A549 (cell line): Measurements from ENCODE around the gene ABCC1. TPM values are rescaled to one million over a fixed set of nuclear protein-coding genes. Genes with fewer than 3 reads are reported as not detected.

Experiments used
- ATAC-seq, 2 experiments: fragments of 200-7000 bp in 1 of 2; fragments of >200 bp in 1 of 2; cut with Nextera tagmentation in 1 of 2; cut with Tn5 transposase in 1 of 2; 3 replicates each; pipeline versions ENCODE4 v1.8.0 to v1.9.1; 2018 to 2020; ENCODE audit warnings: mild to moderate bottlenecking in 1 of 2, moderate library complexity in 1 of 2
- CTCF ChIA-PET: fragments of 300-600 bp; sonication (Branson Sonifier 250); formaldehyde crosslinking; extraction: SDS; loops from one replicate; lab custom pipeline; 2021; ENCODE audit warnings: antibody characterized with exemption, inconsistent platforms; lab: Yijun Ruan, JAX
- POLR2A ChIA-PET: fragments of 350-600 bp; formaldehyde crosslinking; extraction: SDS; loops from one replicate; lab custom pipeline; 2021; ENCODE audit warnings: antibody characterized with exemption, inconsistent platforms; lab: Yijun Ruan, JAX
- DNase-seq, 2 experiments: peaks; one replicate each; pipeline versions ENCODE4 v3.0.0 to v3.0.0-alpha.2; 2011 to 2016; ENCODE audit warnings: low read depth in 1 of 2, low spot score in 1 of 2
- FAIRE-seq: peaks from 2 replicates; lab custom pipeline; 2011; peaks lifted over from hg19 to GRCh38; lab: Jason Lieb, UNC
- H3K27ac ChIP-seq, 2 experiments: fragments of >200 bp; sonication (Bioruptor Twin); formaldehyde crosslinking; 3 replicates each; pipeline ENCODE4 v1.5.1; 2016 to 2017
- H3K4me1 ChIP-seq: fragments of >200 bp; sonication (Bioruptor Twin); formaldehyde crosslinking; 3 replicates; pipeline ENCODE4 v1.6.1; 2016
- H3K4me2 ChIP-seq: fragments of >200 bp; sonication (Bioruptor Twin); formaldehyde crosslinking; 3 replicates; pipeline ENCODE4 v1.6.1; 2016
- H3K4me3 ChIP-seq: fragments of >200 bp; sonication (Bioruptor Twin); formaldehyde crosslinking; 3 replicates; pipeline ENCODE4 v1.5.1; 2016
- H3K9me3 ChIP-seq: fragments of >200 bp; sonication (Bioruptor Twin); formaldehyde crosslinking; 3 replicates; pipeline ENCODE4 v1.6.1; 2016
- ATOH8 ChIP-seq: fragments of 250-450 bp; sonication (Bioruptor Pico); IDR thresholded peaks from 2 replicates; pipeline ENCODE4 v1.5.0; 2020; ENCODE audit warnings: low read depth, mild to moderate bottlenecking, moderate library complexity
- CEBPB ChIP-seq, 2 experiments: fragments of >200 bp in 1 of 2; sonication (Bioruptor Twin) in 1 of 2; formaldehyde crosslinking in 1 of 2; IDR thresholded peaks; 2 replicates each; pipeline ENCODE4 v1.6.1; 2012 to 2016
- CHD2 ChIP-seq: fragments of 150-350 bp; IDR thresholded peaks from 2 replicates; pipeline ENCODE4 v1.6.1; 2014; ENCODE audit warnings: low read length; ENCODE audit not compliant: partially characterized antibody
- CHD4 ChIP-seq: fragments of 200-600 bp; sonication (generic); IDR thresholded peaks from 2 replicates; pipeline ENCODE4 v1.6.1; 2016; ENCODE audit warnings: antibody characterized with exemption, mild to moderate bottlenecking, borderline replicate concordance
- ELK1 ChIP-seq: fragments of 150-350 bp; IDR thresholded peaks from 2 replicates; pipeline ENCODE4 v1.6.1; 2014; ENCODE audit warnings: low read depth, mild to moderate bottlenecking, low read length
- EP300 ChIP-seq, 2 experiments: fragments of >200 bp; sonication (Bioruptor Twin); formaldehyde crosslinking; IDR thresholded peaks; 2 replicates in 1 of 2; 3 replicates in 1 of 2; pipeline ENCODE4 v1.6.1; 2016 to 2017
- GATA3 ChIP-seq: IDR thresholded peaks from 2 replicates; pipeline ENCODE4 v1.6.1; 2012; ENCODE audit warnings: borderline replicate concordance
- HDAC2 ChIP-seq: fragments of 200-600 bp; sonication (generic); IDR thresholded peaks from 2 replicates; pipeline ENCODE4 v1.6.1; 2016
- HMGXB4 ChIP-seq: fragments of 250-450 bp; sonication (Bioruptor Pico); IDR thresholded peaks from 2 replicates; pipeline ENCODE4 v1.5.0; 2021; ENCODE audit warnings: mild to moderate bottlenecking, moderate library complexity, borderline replicate concordance
- HOXA7 ChIP-seq: fragments of 250-450 bp; sonication (Bioruptor Pico); IDR thresholded peaks from 2 replicates; pipeline ENCODE4 v1.5.0; 2020; ENCODE audit warnings: mild to moderate bottlenecking, moderate library complexity
- JUN ChIP-seq, 2 experiments: fragments of >200 bp; sonication (Bioruptor Twin); formaldehyde crosslinking; IDR thresholded peaks; 2 replicates in 1 of 2; 3 replicates in 1 of 2; pipeline ENCODE4 v1.6.1; 2016 to 2017
- KDM5A ChIP-seq: fragments of 200-600 bp; sonication (generic); IDR thresholded peaks from 2 replicates; pipeline ENCODE4 v1.6.1; 2016; ENCODE audit warnings: antibody characterized with exemption, mild to moderate bottlenecking
- NR3C1 ChIP-seq: fragments of >200 bp; sonication (Bioruptor Twin); formaldehyde crosslinking; IDR thresholded peaks from 3 replicates; pipeline ENCODE4 v1.6.1; 2017
- PHF8 ChIP-seq: fragments of 200-600 bp; sonication (generic); IDR thresholded peaks from 2 replicates; pipeline ENCODE4 v1.6.1; 2016; ENCODE audit warnings: low read depth, mild to moderate bottlenecking, antibody characterized with exemption, moderate library complexity, borderline replicate concordance
- POLR2AphosphoS2 ChIP-seq: conservative IDR thresholded peaks from 2 replicates; pipeline ENCODE4 v1.6.1; 2012; ENCODE audit warnings: low read length, improper control_type of control experiment, inconsistent platforms
- RAD21 ChIP-seq, 2 experiments: fragments of >200 bp in 1 of 2; sonication (Bioruptor Twin) in 1 of 2; formaldehyde crosslinking in 1 of 2; IDR thresholded peaks in 1 of 2; conservative IDR thresholded peaks in 1 of 2; 2 replicates in 1 of 2; 3 replicates in 1 of 2; pipeline ENCODE4 v1.6.1; 2012 to 2018; ENCODE audit warnings: inconsistent platforms in 1 of 2
- RARB ChIP-seq: fragments of 250-450 bp; sonication (Bioruptor Pico); IDR thresholded peaks from 2 replicates; pipeline ENCODE4 v1.8.0; 2021; ENCODE audit warnings: mild to moderate bottlenecking, moderate library complexity
- RCOR1 ChIP-seq: fragments of 150-350 bp; IDR thresholded peaks from 2 replicates; pipeline ENCODE4 v1.6.1; 2014; ENCODE audit warnings: antibody characterized with exemption, low read length, low read depth
- RFX5 ChIP-seq: fragments of 450-650 bp; IDR thresholded peaks from 2 replicates; pipeline ENCODE4 v1.7.1; 2014; ENCODE audit warnings: antibody characterized with exemption, mild to moderate bottlenecking, moderate library complexity
- RNF2 ChIP-seq: fragments of 200-600 bp; sonication (generic); IDR thresholded peaks from 2 replicates; pipeline ENCODE4 v1.6.1; 2016; ENCODE audit warnings: low read depth, mild to moderate bottlenecking, antibody characterized with exemption, moderate library complexity, borderline replicate concordance
- SMC3 ChIP-seq: fragments of >200 bp; sonication (Bioruptor Twin); formaldehyde crosslinking; IDR thresholded peaks from 3 replicates; pipeline ENCODE4 v1.6.1; 2018; ENCODE audit warnings: inconsistent platforms
- WGBS: methylation state at CpG from one replicate; pipeline ENCODE4 v1.1.6; 2017; ENCODE audit errors: missing lambda C conversion rate; 5-methylcytosine and 5-hydroxymethylcytosine counted together
- polyA plus RNA-seq, 4 experiments: library from polyadenylated mRNA; depleted of rRNA in 3 of 4; stranded (reverse); fragments of >200 nt; fragmentation: RNase III in 1 of 4; extraction: RNeasy Plus Mini Kit Qiagen cat#74134 plus additional on column Dnase treatment in 1 of 4; gene quantifications; 2 replicates in 3 of 4; 3 replicates in 1 of 4; pipeline ENCODE4 v1.2.3, GENCODE V29; 2011 to 2017

ABCC1 gene
- polyA plus RNA-seq, 2 of the 4 experiments (the other 2 are of a cell fraction): 56.5 to 93.8 TPM

GRCh38 chr16:16120382-16121184, 171.2 kb downstream of the ABCC1 start:
- TF ChIP-seq RAD21 (conservative IDR thresholded peaks at IDR 0.05 in 1 of 2, IDR thresholded peaks at IDR 0.05 in 1 of 2): no peak
- no peak for TF ChIP-seq HDAC2
- no peak for TF ChIP-seq HMGXB4
- TF ChIP-seq GATA3: no peak
- no peak for TF ChIP-seq RFX5
- TF ChIP-seq EP300 (IDR thresholded peaks at IDR 0.05): no peak
- no peak for TF ChIP-seq RNF2
- TF ChIP-seq HOXA7 (CRISPR knock-in tag): no peak
- TF ChIP-seq JUN (IDR thresholded peaks at IDR 0.05): no peak
- TF ChIP-seq CHD2: no peak
- no peak for TF ChIP-seq CEBPB (IDR thresholded peaks at IDR 0.05)
- no peak for TF ChIP-seq PHF8
- no peak for TF ChIP-seq RARB (CRISPR knock-in tag)
- TF ChIP-seq ELK1: no peak
- no peak for TF ChIP-seq SMC3
- Histone ChIP-seq H3K4me1 (no peaks in the 10 kb centered on the region), H3K9me3 (peaks cover 18% of the 10 kb centered on the region), H3K4me2 (no peak overlapping the region), H3K27ac (no peak overlapping the region), H3K4me3 (no peak overlapping the region)
- CTCF ChIA-PET: interaction anchor here (1.0 to 1.4 kb wide), 3 partner anchors 11 to 343 kb away, joined by 3 to 4 read pairs (median 3); no protein-coding TSS in a partner anchor
- no peak for FAIRE-seq
- POLR2A ChIA-PET: interaction anchor here (0.6 kb wide), 1 partner anchor 27 kb away, joined by 8 read pairs; no protein-coding TSS in a partner anchor
- no peak for DNase-seq
- 86% methylated on average over 17 of the region's 17 CpGs for WGBS
- peak in 1 of 2 experiments; percentile 34; a peak in 3 of 6 replicates for ATAC-seq

- no peak for TF ChIP-seq NR3C1
- TF ChIP-seq RCOR1: no peak
- no peak for TF ChIP-seq RFX5
- TF ChIP-seq POLR2AphosphoS2: no peak
- TF ChIP-seq ATOH8: no peak
- no peak for TF ChIP-seq CHD4
- TF ChIP-seq KDM5A: no peak
- POLR2A ChIA-PET: no interaction called here
- H3K4me3 ChIP-seq: no peak overlapping the region
- CTCF ChIA-PET: interaction anchor here (1.0 to 1.4 kb wide), 4 partner anchors 10 to 344 kb away, joined by 3 to 5 read pairs (median 4); no protein-coding TSS in a partner anchor
- no peak overlapping the region for H3K4me2 ChIP-seq
- H3K27ac ChIP-seq: no peak overlapping the region
- peaks cover 18% of the 10 kb centered on the region for H3K9me3 ChIP-seq
- H3K4me1 ChIP-seq: no peaks in the 10 kb centered on the region
- 94% methylated on average over 6 of the region's 6 CpGs for WGBS
- ATAC-seq (no peak), FAIRE-seq (no peak), DNase-seq (no peak)
These were observed 171.8 kb downstream of the ABCC1 start for GRCh38 chr16:16121185-16121727.
